WERI-Rb-1 (cell line): ENCODE results near the gene MISP3.

ENCODE experiments used
- DNase-seq: peaks from one replicate; pipeline ENCODE4 v3.0.0-alpha.2; 2020
- H3K27ac ChIP-seq: fragments of 250-450 bp; sonication (Bioruptor Pico); 2 replicates; pipeline ENCODE4 v1.5.1; 2020; ENCODE audit warnings: mild to moderate bottlenecking, moderate library complexity
- H3K27me3 ChIP-seq: fragments of 250-450 bp; sonication (Bioruptor Pico); 2 replicates; pipeline ENCODE4 v1.5.1; 2021; ENCODE audit warnings: mild to moderate bottlenecking, low read depth, moderate library complexity; ENCODE audit not compliant: insufficient read depth, severe bottlenecking
- H3K36me3 ChIP-seq: fragments of 250-450 bp; sonication (Bioruptor Pico); 2 replicates; pipeline ENCODE4 v1.5.1; 2020; ENCODE audit warnings: mild to moderate bottlenecking, moderate library complexity
- H3K4me3 ChIP-seq: 2 replicates; pipeline ENCODE4 v1.5.1; 2011; ENCODE audit warnings: low read depth, mild to moderate bottlenecking, control low read depth, low read length
- H3K9me3 ChIP-seq: fragments of 250-450 bp; sonication (Bioruptor Pico); 2 replicates; pipeline ENCODE4 v1.5.1; 2021; ENCODE audit warnings: mild to moderate bottlenecking, moderate library complexity; ENCODE audit not compliant: severe bottlenecking
- CTCF ChIP-seq: IDR thresholded peaks from 2 replicates; pipeline ENCODE4 v1.5.1; 2011; ENCODE audit warnings: low read depth, mild to moderate bottlenecking, control low read depth, inconsistent platforms, low read length

MISP3 gene

GRCh38 chr19:14113762-14114414, 41.3 kb downstream of the MISP3 start:
- Histone ChIP-seq H3K4me3 (no peak overlapping the region), H3K36me3 (no peaks in the 10 kb centered on the region; the same call in 1 of the 2 replicates), H3K27ac (no peak overlapping the region; the same call in 1 of the 2 replicates), H3K27me3 (no peaks in the 10 kb centered on the region), H3K9me3 (no peaks in the 10 kb centered on the region)
- peak; percentile 39 for DNase-seq
- peak; percentile 47 for TF ChIP-seq CTCF

GRCh38 chr19:14114439-14114838, 41.9 kb downstream of the MISP3 start:
- no peak overlapping the region for H3K4me3 ChIP-seq
- no peak overlapping the region for H3K27ac ChIP-seq
- no peak for TF ChIP-seq CTCF
- no peaks in the 10 kb centered on the region for H3K9me3 ChIP-seq
- no peak for DNase-seq
- H3K27me3 ChIP-seq = no peaks in the 10 kb centered on the region
- H3K36me3 ChIP-seq = peaks cover 3% of the 10 kb centered on the region

GRCh38 chr19:14114854-14115253, 42.3 kb downstream of the MISP3 start:
- Histone ChIP-seq H3K27ac (no peak overlapping the region), H3K9me3 (no peaks in the 10 kb centered on the region), H3K4me3 (no peak overlapping the region), H3K36me3 (peaks cover 7% of the 10 kb centered on the region), H3K27me3 (no peaks in the 10 kb centered on the region)
- peak; percentile 51 for DNase-seq
- peak; percentile 60 for TF ChIP-seq CTCF

GRCh38 chr19:14115756-14116155, 43.2 kb downstream of the MISP3 start:
- peaks cover 16% of the 10 kb centered on the region for H3K36me3 ChIP-seq
- H3K4me3 ChIP-seq = no peak overlapping the region
- no peaks in the 10 kb centered on the region for H3K27me3 ChIP-seq
- TF ChIP-seq CTCF = no peak
- DNase-seq = no peak
- H3K9me3 ChIP-seq = no peaks in the 10 kb centered on the region
- no peak overlapping the region for H3K27ac ChIP-seq

- Histone ChIP-seq H3K27ac (no peak overlapping the region; the same call in 1 of the 2 replicates), H3K36me3 (peaks cover 19% of the 10 kb centered on the region), H3K9me3 (no peaks in the 10 kb centered on the region), H3K27me3 (no peaks in the 10 kb centered on the region), H3K4me3 (peak overlapping the region; percentile 56)
- DNase-seq = no peak
- TF ChIP-seq CTCF = no peak
These were observed 43.9 kb downstream of the MISP3 start for GRCh38 chr19:14116525-14116917.
